Measurements from ENCODE around the gene RAMP3. TPM values are rescaled to one million over a fixed set of nuclear protein-coding genes. Genes with fewer than 3 reads are reported as not detected.

Gene RAMP3
- total RNA-seq, 1 donor from 2014 or later: 3.5 TPM

DNA sequence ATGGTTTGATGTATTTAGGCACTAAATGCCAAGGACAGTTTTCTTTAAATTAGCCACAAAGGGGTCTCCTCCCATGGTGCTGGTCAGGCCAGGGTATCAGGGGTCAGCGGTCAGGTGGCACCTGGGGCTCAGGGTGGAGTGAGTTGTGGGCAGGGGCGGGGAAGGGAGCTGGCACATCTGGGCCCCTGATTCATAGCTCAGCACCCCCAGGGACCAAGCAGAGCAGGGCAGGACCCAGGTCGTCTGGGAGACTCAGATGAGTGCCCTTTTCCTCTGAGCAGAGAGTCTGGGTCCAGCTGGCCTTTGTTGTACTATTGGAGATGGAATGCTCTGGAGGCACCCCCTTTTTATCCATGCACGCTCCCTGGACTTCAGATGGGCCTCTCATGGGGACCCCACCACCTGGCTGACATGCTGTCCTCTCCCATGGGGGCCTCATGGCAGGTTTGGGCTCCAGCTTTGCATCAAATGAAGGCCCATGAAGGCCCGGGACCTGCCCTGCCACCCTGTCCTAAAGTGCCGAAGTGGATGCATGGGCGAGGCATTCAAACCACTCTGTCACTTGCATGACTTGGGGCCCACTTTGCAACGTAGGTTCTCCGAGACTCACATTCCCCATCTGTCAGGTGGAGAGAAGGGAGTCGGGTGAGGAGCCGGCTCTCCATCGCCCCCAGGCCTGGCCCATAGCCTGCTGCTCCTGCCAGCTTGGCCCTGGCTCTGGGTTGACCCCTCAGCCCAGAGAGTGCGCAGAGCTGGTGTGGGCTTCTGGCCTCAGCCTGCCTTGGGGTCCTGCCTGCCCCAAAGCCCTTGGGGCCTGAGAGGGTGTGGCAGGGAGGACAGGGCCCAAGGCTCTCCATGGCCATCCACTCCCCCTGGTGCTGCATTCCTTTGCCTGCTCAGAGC is 66.4 kb downstream of the RAMP3 start:
- no peak for DNase-seq

DNA sequence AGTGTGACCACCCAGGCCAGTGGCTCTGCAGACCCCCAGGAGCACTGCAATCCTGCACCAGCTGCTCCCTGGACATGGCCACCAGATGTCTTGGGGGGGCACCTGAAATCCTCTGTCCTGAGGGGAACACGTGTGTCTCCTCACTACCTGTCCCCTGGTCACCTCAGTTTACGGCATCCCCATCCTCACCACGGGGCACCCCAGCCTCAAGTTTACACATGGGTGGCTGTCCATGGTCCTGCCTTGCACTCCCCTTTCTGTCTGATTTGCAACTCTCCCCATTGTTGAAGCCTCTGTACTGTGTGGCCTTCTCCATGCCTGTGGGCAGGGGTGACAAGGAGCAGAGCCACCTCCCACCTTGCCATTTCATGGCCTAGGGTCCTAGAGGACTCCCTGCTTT is 67.2 kb downstream of the RAMP3 start:
- no peak for DNase-seq

DNA sequence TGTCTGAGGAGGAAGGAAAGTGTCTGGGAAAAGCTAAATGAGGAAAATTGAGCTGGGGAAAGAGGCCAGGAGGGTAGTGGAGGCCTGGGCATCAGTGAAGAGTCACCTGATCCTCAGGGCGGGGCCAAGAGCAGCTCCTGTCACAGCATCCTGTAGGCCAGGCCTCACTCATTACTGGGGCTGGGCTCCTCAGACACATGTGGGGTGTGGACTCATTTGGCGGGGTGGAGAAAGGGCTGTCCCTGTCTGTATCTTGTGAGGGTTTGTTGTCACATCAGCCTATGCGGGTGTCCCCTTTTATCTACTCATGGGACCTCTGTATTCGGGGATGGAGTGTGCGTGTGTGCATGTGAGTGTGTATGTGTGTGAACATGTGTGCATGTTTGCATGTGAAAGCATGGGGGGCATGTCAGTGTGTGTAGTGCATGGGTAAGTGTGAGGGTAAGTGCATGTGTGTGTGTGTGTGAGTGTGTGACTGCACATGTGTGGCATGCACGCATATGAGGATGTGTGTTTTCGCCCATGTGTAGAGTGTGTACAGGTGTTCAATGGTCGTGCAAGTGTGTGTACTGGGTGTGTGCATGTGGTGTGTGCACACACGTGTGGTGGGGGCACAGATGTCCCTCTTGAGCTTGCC is 67.8 kb downstream of the RAMP3 start:
- no peak for DNase-seq

DNA sequence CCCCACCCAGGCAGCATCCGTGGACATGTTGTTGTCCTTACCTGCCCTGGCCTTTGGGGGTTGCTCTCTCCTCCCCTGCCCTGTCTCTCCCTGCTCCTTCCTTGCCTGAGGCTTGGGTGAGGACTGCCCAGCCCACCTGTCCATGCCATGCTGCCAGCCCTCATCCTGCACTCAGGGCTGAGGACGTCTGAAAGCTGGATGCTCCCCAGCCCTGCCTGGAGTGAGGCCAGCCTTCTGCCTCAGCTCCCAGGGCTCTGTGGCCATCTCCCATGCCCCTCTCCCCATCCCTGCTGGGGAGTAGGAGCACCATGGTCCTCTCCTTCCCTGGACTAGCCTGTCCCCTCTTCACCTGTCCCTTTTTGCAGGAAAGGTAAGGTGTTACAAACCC is 68.4 kb downstream of the RAMP3 start:
- no peak for DNase-seq

DNA sequence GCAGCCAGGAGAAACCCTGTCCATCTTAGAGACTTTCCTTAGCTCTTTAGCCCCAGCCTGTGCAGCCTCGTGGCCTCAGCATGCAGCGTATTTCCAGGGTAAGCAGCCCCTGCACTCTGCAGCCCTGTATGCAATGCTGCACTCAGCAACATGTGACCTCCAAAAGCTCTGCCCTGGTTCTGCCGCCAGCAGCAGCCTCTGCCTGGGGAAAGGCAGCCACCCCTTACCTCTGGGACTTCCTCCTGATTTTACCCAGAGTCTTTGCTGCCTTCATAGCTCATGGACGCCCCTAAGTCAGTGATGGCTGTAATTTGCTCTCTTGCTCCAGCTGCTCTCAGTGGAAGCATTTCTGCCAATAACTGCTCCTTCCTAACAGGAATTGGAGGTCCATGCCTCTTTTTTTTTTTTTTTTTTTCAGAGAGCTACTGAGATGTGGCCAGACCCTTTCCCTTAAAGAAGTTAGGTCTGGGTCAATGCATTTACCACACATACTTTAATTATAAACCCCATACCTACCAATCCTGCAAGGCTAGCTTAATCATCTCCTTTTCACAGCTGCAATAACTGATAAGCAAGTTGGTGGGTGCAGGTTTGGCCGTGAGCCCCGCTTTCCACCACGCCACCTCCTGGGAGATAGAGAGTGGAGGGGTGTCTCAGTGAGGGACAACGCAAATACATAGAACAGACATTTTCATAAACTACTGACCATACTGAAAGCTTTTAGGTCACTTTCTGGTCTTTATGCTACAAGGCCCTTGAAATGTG is 71.7 kb downstream of the RAMP3 start:
- no peak for DNase-seq

DNA sequence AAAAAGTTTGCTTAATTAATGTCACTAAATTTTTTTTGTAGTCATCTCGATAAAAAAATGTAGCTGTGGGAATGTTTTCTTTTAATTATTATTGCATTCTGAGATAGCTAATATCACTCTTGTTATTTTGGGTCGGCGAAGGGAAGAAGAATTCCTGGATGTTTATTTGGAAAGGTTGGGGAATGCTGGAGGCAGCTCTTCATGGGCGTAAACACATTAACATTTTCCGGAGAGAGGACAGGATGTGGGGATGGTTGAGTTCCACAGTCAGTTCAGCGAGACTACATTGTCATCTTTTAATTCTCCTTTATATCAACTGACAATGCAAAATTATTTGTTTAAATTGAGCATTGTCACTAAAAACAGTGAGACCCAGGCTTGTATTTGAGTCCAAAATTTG is 72.5 kb downstream of the RAMP3 start:
- no peak for DNase-seq

DNA sequence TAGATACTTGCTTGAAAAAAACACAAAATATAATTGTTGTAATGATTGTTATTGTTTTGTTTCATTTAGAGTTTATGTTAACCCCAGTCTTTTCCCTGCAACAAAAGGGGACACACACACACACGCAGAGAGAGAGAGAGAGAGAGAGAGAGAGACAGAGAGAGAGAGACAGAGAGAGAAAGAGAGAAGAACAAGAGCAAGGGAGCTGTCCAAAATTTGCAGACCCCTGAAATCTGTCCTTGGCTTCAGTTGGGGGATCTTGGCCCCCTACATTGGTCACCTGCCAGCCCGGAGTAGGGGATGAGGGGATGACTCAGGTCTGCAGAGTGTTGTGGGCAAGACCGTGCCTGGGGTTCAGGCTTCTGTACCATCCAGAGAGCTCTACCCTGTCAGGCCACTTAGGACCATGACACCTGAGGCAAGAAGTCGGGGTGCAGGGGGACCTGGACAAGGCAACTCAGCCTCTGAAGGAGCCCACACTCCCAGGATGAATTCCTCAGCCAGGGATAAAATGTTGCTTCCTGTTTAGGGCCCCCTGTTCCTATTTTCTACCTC is 73.1 kb downstream of the RAMP3 start:
- DNase-seq: no peak

DNA sequence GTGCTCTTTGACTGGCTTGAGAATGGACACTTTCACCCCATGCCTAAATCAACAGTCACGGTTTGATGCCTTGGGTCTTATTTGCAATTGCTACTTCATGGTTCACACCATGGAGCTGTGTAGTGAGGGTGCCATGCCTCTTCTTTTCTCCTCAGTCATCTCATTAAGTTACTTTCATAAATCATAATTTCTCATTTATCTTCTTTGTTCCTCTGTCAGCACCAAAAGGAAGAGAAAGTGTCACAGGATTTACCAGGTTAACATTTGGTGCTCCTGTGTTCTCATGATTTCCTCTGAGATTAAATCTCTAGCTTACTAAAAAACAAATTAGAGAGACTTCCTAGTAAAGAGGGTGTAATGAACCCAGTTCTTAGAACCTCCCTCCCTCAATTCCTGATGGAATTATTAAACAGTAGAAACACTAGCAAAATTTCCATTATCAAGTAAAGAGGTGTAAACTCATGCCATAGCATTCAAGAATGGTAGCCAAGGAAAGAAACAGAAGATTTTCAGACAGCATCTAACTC is 75.7 kb downstream of the RAMP3 start:
- no peak for DNase-seq

Other genes with a start within 250 kb of the RAMP3 start
- 2.6 TPM for gene MYO1G, start 178.8 kb upstream of the RAMP3 start, total RNA-seq
- 19.7 TPM for gene CCM2, start 157.6 kb upstream of the RAMP3 start, total RNA-seq
- 1.4 TPM for gene NACAD, start 68.8 kb upstream of the RAMP3 start, total RNA-seq
- 34.1 TPM for gene TBRG4, start 46.1 kb upstream of the RAMP3 start, total RNA-seq

Data from skin of body (tissue), 2 donors.